HepG2 (cell line): ENCODE measurements around the gene TGFBRAP1. TPM values are rescaled to one million over a fixed set of nuclear protein-coding genes. Genes with fewer than 3 reads are reported as not detected.

Source experiments
- FOXO4 ChIP-seq: sonication (generic); formaldehyde crosslinking; conservative IDR thresholded peaks from 2 replicates; pipeline ENCODE4 v1.8.1; 2023; ENCODE audit warnings: missing genetic modification reagents
- KMT2A ChIP-seq: sonication (generic); formaldehyde crosslinking; IDR thresholded peaks from 2 replicates; pipeline ENCODE4 v1.4.0; 2020; ENCODE audit warnings: missing genetic modification reagents
- MBD4 ChIP-seq: IDR thresholded peaks from 2 replicates; pipeline ENCODE4 v1.6.1; 2012; ENCODE audit warnings: low read length, inconsistent platforms, borderline replicate concordance
- TCF12 ChIP-seq, 2 experiments: fragments of 450-650 bp in 1 of 2; sonication (generic) in 1 of 2; formaldehyde crosslinking in 1 of 2; IDR thresholded peaks; 2 replicates each; pipeline versions ENCODE4 v1.6.1 to v1.8.0; 2017 to 2022; ENCODE audit warnings: antibody characterized with exemption in 1 of 2, mild to moderate bottlenecking in 1 of 2, missing genetic modification reagents in 1 of 2, moderate library complexity in 1 of 2
- ZFP1 ChIP-seq: IDR thresholded peaks from 2 replicates; pipeline ENCODE4 v1.6.1; 2016
- ZNF441 ChIP-seq: sonication (generic); formaldehyde crosslinking; IDR thresholded peaks from 2 replicates; pipeline ENCODE4 v1.7.0; 2021; ENCODE audit warnings: missing genetic modification reagents, borderline replicate concordance
- ZNF512B ChIP-seq: sonication (generic); formaldehyde crosslinking; IDR thresholded peaks from 2 replicates; pipeline ENCODE4 v1.5.1; 2020; ENCODE audit warnings: missing genetic modification reagents, mild to moderate bottlenecking, borderline replicate concordance
- ZNF546 ChIP-seq: sonication (generic); formaldehyde crosslinking; conservative IDR thresholded peaks from 2 replicates; pipeline ENCODE4 v1.8.1; 2023; ENCODE audit warnings: mild to moderate bottlenecking, missing genetic modification reagents
- ZNF605 ChIP-seq: sonication (generic); formaldehyde crosslinking; IDR thresholded peaks from 2 replicates; pipeline ENCODE4 v1.8.0; 2022; ENCODE audit warnings: mild to moderate bottlenecking, missing genetic modification reagents
- ZSCAN9 ChIP-seq: IDR thresholded peaks from 2 replicates; pipeline ENCODE4 v1.6.1; 2016; ENCODE audit warnings: borderline replicate concordance
- polyA plus RNA-seq, 8 experiments: library from polyadenylated mRNA; depleted of rRNA in 3 of 8; stranded (reverse) in 7 of 8; unstranded in 1 of 8; fragments of >200 nt; fragmentation: Illumina TruSeq in 4 of 8; extraction: Trizol in 4 of 8; gene quantifications; 2 replicates each; pipeline versions ENCODE4 v1.2.1 to v1.2.3, GENCODE V29; 2011 to 2016; ENCODE audit warnings: low read depth in 4 of 8, missing spikeins in 1 of 8, mixed read lengths in 1 of 8; ENCODE audit not compliant: insufficient read depth in 1 of 8
- total RNA-seq, 5 experiments: library from RNA; depleted of rRNA; stranded (reverse); fragments of >200 nt; fragmentation: Illumina TruSeq; extraction: Trizol; gene quantifications; 2 replicates each; pipeline ENCODE4 v1.2.3, GENCODE V29; 2016; ENCODE audit warnings: low read depth in 1 of 5
- TF ChIP-seq, protein P1 (sequence below), 2 experiments: sonication (generic) in 1 of 2; formaldehyde crosslinking in 1 of 2; IDR thresholded peaks; 2 replicates each; pipeline versions ENCODE4 v1.6.1 to v1.9.0; 2014 to 2022; ENCODE audit warnings: antibody characterized with exemption in 1 of 2, borderline replicate concordance in 1 of 2, inconsistent platforms in 1 of 2, low read depth in 1 of 2, missing genetic modification reagents in 1 of 2
- TF ChIP-seq, protein P2 (sequence below): sonication (generic); formaldehyde crosslinking; IDR thresholded peaks from 2 replicates; pipeline ENCODE4; 2020; ENCODE audit warnings: missing genetic modification reagents, mild to moderate bottlenecking, borderline replicate concordance

TGFBRAP1 gene
- total and polyA plus RNA-seq, 2 of the 13 experiments (the other 11 are each of a cell fraction or from before 2014, with no cell fraction given): 12.7 to 22.9 TPM

- TF ChIP-seq, protein P1, sequence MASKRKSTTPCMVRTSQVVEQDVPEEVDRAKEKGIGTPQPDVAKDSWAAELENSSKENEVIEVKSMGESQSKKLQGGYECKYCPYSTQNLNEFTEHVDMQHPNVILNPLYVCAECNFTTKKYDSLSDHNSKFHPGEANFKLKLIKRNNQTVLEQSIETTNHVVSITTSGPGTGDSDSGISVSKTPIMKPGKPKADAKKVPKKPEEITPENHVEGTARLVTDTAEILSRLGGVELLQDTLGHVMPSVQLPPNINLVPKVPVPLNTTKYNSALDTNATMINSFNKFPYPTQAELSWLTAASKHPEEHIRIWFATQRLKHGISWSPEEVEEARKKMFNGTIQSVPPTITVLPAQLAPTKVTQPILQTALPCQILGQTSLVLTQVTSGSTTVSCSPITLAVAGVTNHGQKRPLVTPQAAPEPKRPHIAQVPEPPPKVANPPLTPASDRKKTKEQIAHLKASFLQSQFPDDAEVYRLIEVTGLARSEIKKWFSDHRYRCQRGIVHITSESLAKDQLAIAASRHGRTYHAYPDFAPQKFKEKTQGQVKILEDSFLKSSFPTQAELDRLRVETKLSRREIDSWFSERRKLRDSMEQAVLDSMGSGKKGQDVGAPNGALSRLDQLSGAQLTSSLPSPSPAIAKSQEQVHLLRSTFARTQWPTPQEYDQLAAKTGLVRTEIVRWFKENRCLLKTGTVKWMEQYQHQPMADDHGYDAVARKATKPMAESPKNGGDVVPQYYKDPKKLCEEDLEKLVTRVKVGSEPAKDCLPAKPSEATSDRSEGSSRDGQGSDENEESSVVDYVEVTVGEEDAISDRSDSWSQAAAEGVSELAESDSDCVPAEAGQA (IDR thresholded peaks at IDR 0.05; ENCODE audit: low read depth): peak; percentile 96
- TF ChIP-seq, protein P1 (CRISPR knock-in tag; IDR thresholded peaks at IDR 0.05; ENCODE audit: borderline replicate concordance): no peak
- no peak for TF ChIP-seq ZNF512B (CRISPR knock-in tag)
- no peak for TF ChIP-seq FOXO4
- TF ChIP-seq, protein P2, sequence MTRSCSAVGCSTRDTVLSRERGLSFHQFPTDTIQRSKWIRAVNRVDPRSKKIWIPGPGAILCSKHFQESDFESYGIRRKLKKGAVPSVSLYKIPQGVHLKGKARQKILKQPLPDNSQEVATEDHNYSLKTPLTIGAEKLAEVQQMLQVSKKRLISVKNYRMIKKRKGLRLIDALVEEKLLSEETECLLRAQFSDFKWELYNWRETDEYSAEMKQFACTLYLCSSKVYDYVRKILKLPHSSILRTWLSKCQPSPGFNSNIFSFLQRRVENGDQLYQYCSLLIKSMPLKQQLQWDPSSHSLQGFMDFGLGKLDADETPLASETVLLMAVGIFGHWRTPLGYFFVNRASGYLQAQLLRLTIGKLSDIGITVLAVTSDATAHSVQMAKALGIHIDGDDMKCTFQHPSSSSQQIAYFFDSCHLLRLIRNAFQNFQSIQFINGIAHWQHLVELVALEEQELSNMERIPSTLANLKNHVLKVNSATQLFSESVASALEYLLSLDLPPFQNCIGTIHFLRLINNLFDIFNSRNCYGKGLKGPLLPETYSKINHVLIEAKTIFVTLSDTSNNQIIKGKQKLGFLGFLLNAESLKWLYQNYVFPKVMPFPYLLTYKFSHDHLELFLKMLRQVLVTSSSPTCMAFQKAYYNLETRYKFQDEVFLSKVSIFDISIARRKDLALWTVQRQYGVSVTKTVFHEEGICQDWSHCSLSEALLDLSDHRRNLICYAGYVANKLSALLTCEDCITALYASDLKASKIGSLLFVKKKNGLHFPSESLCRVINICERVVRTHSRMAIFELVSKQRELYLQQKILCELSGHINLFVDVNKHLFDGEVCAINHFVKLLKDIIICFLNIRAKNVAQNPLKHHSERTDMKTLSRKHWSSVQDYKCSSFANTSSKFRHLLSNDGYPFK (CRISPR knock-in tag): peak; percentile 91; the same call in 1 of the 2 replicates
- 0 out of 2 replicates have a peak, but pooled peaks have one; percentile 16 for TF ChIP-seq ZNF441 (CRISPR knock-in tag)
- TF ChIP-seq ZNF605 (CRISPR knock-in tag): peak; percentile 97
- no peak for TF ChIP-seq MBD4
- peak; percentile 97 for TF ChIP-seq KMT2A (CRISPR knock-in tag)
- peak; percentile 88; the same call in 1 of the 2 replicates for TF ChIP-seq ZFP1 (CRISPR knock-in tag)
- TF ChIP-seq TCF12 (IDR thresholded peaks at IDR 0.05): no peak
- TF ChIP-seq TCF12 (CRISPR knock-in tag; IDR thresholded peaks at IDR 0.05): no peak; the same call in 1 of the 2 replicates
- TF ChIP-seq ZNF546 (CRISPR knock-in tag): peak; percentile 51; the same call in 1 of the 2 replicates
- TF ChIP-seq ZSCAN9 (CRISPR knock-in tag): peak; percentile 65; the same call in 1 of the 2 replicates
Observed at GRCh38 chr2:105337122-105338019, 7.8 kb upstream of the TGFBRAP1 start, which contains the start of gene C2orf49 (continued).
